IMR-90 (cell line): ENCODE data around the gene FKBP10. TPM values are rescaled to one million over a fixed set of nuclear protein-coding genes. Genes with fewer than 3 reads are reported as not detected.
"Not testable (repeated sequence)": the region's sequence is repeated elsewhere in the genome, so short reads cannot be mapped to it uniquely, and the experiment has no call there.

Experiments used
- ATAC-seq: fragments of 200-7000 bp; cut with Tn5 transposase; 2 replicates; pipeline ENCODE4 v1.9.1; 2020; ENCODE audit warnings: low read depth, mild to moderate bottlenecking, moderate library complexity
- BruUV-seq: library from RNA; stranded (reverse); fragments of 400-500 nt; replicated peaks from 2 replicates; lab custom pipeline; 2021; lab: Mats Ljungman, UMichigan
- CTCF ChIA-PET: fragments of 300-600 bp; formaldehyde crosslinking; extraction: SDS; loops from one replicate; lab custom pipeline; 2021; ENCODE audit warnings: antibody characterized with exemption; lab: Yijun Ruan, JAX
- POLR2A ChIA-PET: fragments of 300-600 bp; sonication (Branson Sonifier 250); formaldehyde crosslinking; loops from one replicate; lab custom pipeline; 2022; ENCODE audit warnings: antibody characterized with exemption; ENCODE audit not compliant: unreplicated experiment; lab: Charles Lee
- DNase-seq: peaks from one replicate; pipeline ENCODE4 v3.0.0; 2013
- H2AFZ ChIP-seq: replicated peaks from 2 replicates; pipeline ENCODE3; 2013; ENCODE audit warnings: low read length, mild to moderate bottlenecking; ENCODE audit not compliant: poor library complexity
- H2AK5ac ChIP-seq: 2 replicates; pipeline ENCODE4 v1.6.1; 2013; ENCODE audit warnings: low read depth, low read length, inconsistent platforms
- H2AK9ac ChIP-seq: replicated peaks from 2 replicates; pipeline ENCODE3; 2013; ENCODE audit warnings: mild to moderate bottlenecking, low read depth, low read length, moderate library complexity; ENCODE audit not compliant: poor library complexity
- H2BK120ac ChIP-seq: 2 replicates; pipeline ENCODE4 v1.6.1; 2013; ENCODE audit warnings: low read depth, low read length, inconsistent platforms
- H2BK15ac ChIP-seq: 3 replicates; pipeline ENCODE4 v1.6.1; 2013; ENCODE audit warnings: low read depth, low read length, inconsistent platforms
- H2BK20ac ChIP-seq: 2 replicates; pipeline ENCODE4 v1.6.1; 2013; ENCODE audit warnings: low read depth, mild to moderate bottlenecking, inconsistent platforms, low read length, moderate library complexity
- H2BK5ac ChIP-seq: 2 replicates; pipeline ENCODE4 v1.6.1; 2013; ENCODE audit warnings: mild to moderate bottlenecking, low read depth, low read length, inconsistent platforms; ENCODE audit not compliant: poor library complexity, severe bottlenecking
- H3K14ac ChIP-seq: replicated peaks from 2 replicates; pipeline ENCODE4 v1.6.1; 2013; ENCODE audit warnings: low read depth, low read length, inconsistent platforms
- H3K18ac ChIP-seq: 2 replicates; pipeline ENCODE4 v1.6.1; 2013; ENCODE audit warnings: low read depth, low read length, control low read depth
- H3K23ac ChIP-seq: 2 replicates; pipeline ENCODE4 v1.6.1; 2013; ENCODE audit warnings: low read depth, low read length, inconsistent platforms
- H3K27ac ChIP-seq: 2 replicates; pipeline ENCODE4 v1.5.1; 2013; ENCODE audit warnings: mild to moderate bottlenecking, control low read depth, low read length; ENCODE audit not compliant: insufficient read depth
- H3K27me3 ChIP-seq: 2 replicates; pipeline ENCODE4 v1.6.1; 2013; ENCODE audit warnings: low read length; ENCODE audit not compliant: control insufficient read depth, insufficient read depth
- H3K36me3 ChIP-seq: 2 replicates; pipeline ENCODE4 v1.6.1; 2013; ENCODE audit warnings: low read length, mixed read lengths; ENCODE audit not compliant: control insufficient read depth, insufficient read depth
- H3K4ac ChIP-seq: 2 replicates; pipeline ENCODE4 v1.6.1; 2013; ENCODE audit warnings: low read depth, low read length, inconsistent platforms
- H3K4me1 ChIP-seq: 2 replicates; pipeline ENCODE4 v1.6.1; 2013; ENCODE audit warnings: low read length, mixed read lengths; ENCODE audit not compliant: control insufficient read depth, insufficient read depth
- H3K4me2 ChIP-seq: 2 replicates; pipeline ENCODE4 v1.6.1; 2013; ENCODE audit warnings: low read depth, mild to moderate bottlenecking, control low read depth, low read length, moderate library complexity
- H3K4me3 ChIP-seq: 2 replicates; pipeline ENCODE4 v1.5.1; 2013; ENCODE audit warnings: low read depth, mild to moderate bottlenecking, control low read depth, low read length, moderate library complexity; ENCODE audit not compliant: insufficient read depth
- H3K56ac ChIP-seq: 2 replicates; pipeline ENCODE4 v1.6.1; 2013; ENCODE audit warnings: low read length, inconsistent platforms; ENCODE audit not compliant: insufficient read depth; ENCODE audit errors: extremely low read depth
- H3K79me1 ChIP-seq, 2 experiments: 2 replicates each; pipeline ENCODE4 v1.6.1; 2013; ENCODE audit warnings: low read length in 2 of 2, inconsistent platforms in 1 of 2, low read depth in 1 of 2
- H3K9ac ChIP-seq: 2 replicates; pipeline ENCODE4 v1.6.1; 2013; ENCODE audit warnings: low read depth, low read length, control low read depth
- H3K9me1 ChIP-seq: 2 replicates; pipeline ENCODE4 v1.6.1; 2013; ENCODE audit warnings: low read length, inconsistent platforms; ENCODE audit not compliant: insufficient read depth
- H3K9me3 ChIP-seq: 2 replicates; pipeline ENCODE4 v1.6.1; 2013; ENCODE audit warnings: low read length; ENCODE audit not compliant: control insufficient read depth, insufficient read depth
- H4K20me1 ChIP-seq: 2 replicates; pipeline ENCODE4 v1.6.1; 2013; ENCODE audit warnings: low read length, inconsistent platforms; ENCODE audit not compliant: insufficient read depth
- H4K5ac ChIP-seq: 2 replicates; pipeline ENCODE4 v1.6.1; 2013; ENCODE audit warnings: mild to moderate bottlenecking, low read depth, low read length, control low read depth
- H4K8ac ChIP-seq, 2 experiments: 2 replicates each; pipeline ENCODE4 v1.6.1; 2013; ENCODE audit warnings: low read depth in 2 of 2, low read length in 2 of 2, control low read depth in 1 of 2, inconsistent platforms in 1 of 2
- H4K91ac ChIP-seq: 2 replicates; pipeline ENCODE4 v1.6.1; 2013; ENCODE audit warnings: low read depth, low read length, inconsistent platforms; ENCODE audit not compliant: insufficient read depth
- CEBPB ChIP-seq: IDR thresholded peaks from 2 replicates; pipeline ENCODE4 v1.6.1; 2012; ENCODE audit warnings: low read depth, low read length, improper control_type of control experiment
- MAFK ChIP-seq: IDR thresholded peaks from 2 replicates; pipeline ENCODE4 v1.6.1; 2012; ENCODE audit warnings: low read depth, low read length, improper control_type of control experiment
- WGBS, 2 experiments: methylation state at CpG; one replicate each; pipeline versions ENCODE4 v1.1.5 to v1.1.7; 2013; ENCODE audit warnings: missing lambda C conversion rate in 2 of 2; ENCODE audit not compliant: insufficient read length in 1 of 2; ENCODE audit errors: extremely low coverage in 2 of 2; 5-methylcytosine and 5-hydroxymethylcytosine counted together
- dilution Hi-C: fragments of 300-500 bp; cut with HindIII; formaldehyde crosslinking; loops from one replicate; pipeline ENCODE4 v1.14.3; 2018; ENCODE audit warnings: low sequenced_read_pairs; ENCODE audit not compliant: unreplicated experiment
- in situ Hi-C: fragments of 300-500 bp; cut with MboI; formaldehyde crosslinking; loops from 3 replicates; pipeline ENCODE4 v1.14.3; 2019; ENCODE audit warnings: low sequenced_read_pairs, inconsistent platforms, mixed read lengths
- intact Hi-C: fragments of 100-400 bp; cut with micrococcal nuclease; formaldehyde crosslinking; loops from 2 replicates; pipeline ENCODE4 v1.10.0; 2022
- polyA plus RNA-seq, 3 experiments: library from polyadenylated mRNA; depleted of rRNA; stranded (reverse); fragments of >200 nt; gene quantifications; 2 replicates each; pipeline ENCODE4 v1.2.3, GENCODE V29; 2012; ENCODE audit warnings: low replicate concordance in 1 of 3
- total RNA-seq: library from RNA; depleted of rRNA; stranded (reverse); fragments of >200 nt; gene quantifications from 2 replicates; pipeline ENCODE4 v1.2.3, GENCODE V29; 2012

The FKBP10 gene
- total and polyA plus RNA-seq, 2 of the 4 experiments (the other 2 are of a cell fraction) = 170 to 984 TPM

GRCh38 chr17:41837761-41838538, 25.1 kb downstream of the FKBP10 start, which contains the start of gene KLHL10:
Gene KLHL10 (plus strand): TSS chr17:41837825. CDS start chr17:41837933, 108 bp downstream.
- Histone ChIP-seq H3K18ac (no peak within 1 kb of the TSS), H2BK20ac (no peak within 1 kb of the TSS), H3K56ac (no peak within 1 kb of the TSS), H2BK120ac (no peak within 1 kb of the TSS), H3K9me1 (peaks cover 16% of the 10 kb centered on the region), H3K4me3 (no peak within 1 kb of the TSS), H3K79me1 (peaks cover 7 to 19% of the 10 kb centered on the region in 2 experiments; a peak in 2 of 4 replicates), H3K27me3 (no peaks in the 10 kb centered on the region), H3K9me3 (no peaks in the 10 kb centered on the region), H4K20me1 (peaks cover 4% of the 10 kb centered on the region; the same call in 1 of the 2 replicates), H3K4me1 (peaks cover 10% of the 10 kb centered on the region), H3K14ac (no peak within 1 kb of the TSS), H3K4me2 (peak within 1 kb of the TSS; percentile 97), H3K9ac (no peak within 1 kb of the TSS), H3K36me3 (no peaks in the 10 kb centered on the region; the same call in 1 of the 2 replicates), H2AK9ac (no peak within 1 kb of the TSS), H3K27ac (no peak within 1 kb of the TSS), H3K4ac (no peak within 1 kb of the TSS), H4K8ac (peak within 1 kb of the TSS in 1 of 2 experiments; percentile 83; a peak in 2 of 4 replicates), H2AFZ (peak within 1 kb of the TSS; percentile 86), H4K91ac (no peak within 1 kb of the TSS), H2BK5ac (no peak within 1 kb of the TSS), H3K23ac (no peak within 1 kb of the TSS), H2AK5ac (0 out of 2 replicates have a peak within 1 kb of the TSS, but pooled peaks have one; percentile 18), H4K5ac (no peak within 1 kb of the TSS), H2BK15ac (no peak within 1 kb of the TSS)
- ATAC-seq (no peak), DNase-seq (no peak)
- intact Hi-C loops (no loop called here), in situ Hi-C loops (no loop called here), dilution Hi-C loops (no loop called here)
- no CpG with 5 or more reads among the region's 15 CpGs for WGBS, 2 experiments
- ChIA-PET CTCF (interaction anchor here (0.6 kb wide), 1 partner anchor 56 kb away, joined by 3 read pairs; no protein-coding TSS in a partner anchor), POLR2A (no interaction called here)
- no TSS peak for BruUV-seq
- TF ChIP-seq CEBPB = peak; percentile 56; the same call in 1 of the 2 replicates
- no peak for TF ChIP-seq MAFK

GRCh38 chr17:41839448-41839847, 26.6 kb downstream of the FKBP10 start:
- H2BK5ac ChIP-seq, H3K4me2 ChIP-seq, H3K23ac ChIP-seq, BruUV-seq, H3K9me3 ChIP-seq, ATAC-seq, H2AFZ ChIP-seq, H2BK15ac ChIP-seq, H3K27me3 ChIP-seq, H4K91ac ChIP-seq, H3K18ac ChIP-seq, H3K36me3 ChIP-seq, H3K9ac ChIP-seq, H3K56ac ChIP-seq, H3K14ac ChIP-seq, DNase-seq, H2BK20ac ChIP-seq, in situ Hi-C loops, H3K4me3 ChIP-seq, H3K4ac ChIP-seq, H4K20me1 ChIP-seq, dilution Hi-C loops, CTCF ChIA-PET, H4K5ac ChIP-seq, intact Hi-C loops, POLR2A ChIA-PET, H2BK120ac ChIP-seq, H3K27ac ChIP-seq, H2AK5ac ChIP-seq, H2AK9ac ChIP-seq, H4K8ac ChIP-seq: not testable (repeated sequence)
- Histone ChIP-seq H3K79me1 (peaks cover 7 to 17% of the 10 kb centered on the region in 2 experiments; a peak in 2 of 4 replicates), H3K4me1 (peaks cover 10% of the 10 kb centered on the region), H3K9me1 (peaks cover 15% of the 10 kb centered on the region)
- WGBS, 2 experiments = no CpG with 5 or more reads among the region's 2 CpGs
